ENCODE data around the gene COX14. TPM values are rescaled to one million over a fixed set of nuclear protein-coding genes. Genes with fewer than 3 reads are reported as not detected.
A peak's percentile ranks its signal among the peaks of the same experiment; 100 is the strongest.

Gene COX14
- total and polyA plus RNA-seq, 10 of the 15 experiments (the other 5 are each of a cell fraction or from before 2014, with no cell fraction given): 44.6 to 361 (median 120) TPM

DNA sequence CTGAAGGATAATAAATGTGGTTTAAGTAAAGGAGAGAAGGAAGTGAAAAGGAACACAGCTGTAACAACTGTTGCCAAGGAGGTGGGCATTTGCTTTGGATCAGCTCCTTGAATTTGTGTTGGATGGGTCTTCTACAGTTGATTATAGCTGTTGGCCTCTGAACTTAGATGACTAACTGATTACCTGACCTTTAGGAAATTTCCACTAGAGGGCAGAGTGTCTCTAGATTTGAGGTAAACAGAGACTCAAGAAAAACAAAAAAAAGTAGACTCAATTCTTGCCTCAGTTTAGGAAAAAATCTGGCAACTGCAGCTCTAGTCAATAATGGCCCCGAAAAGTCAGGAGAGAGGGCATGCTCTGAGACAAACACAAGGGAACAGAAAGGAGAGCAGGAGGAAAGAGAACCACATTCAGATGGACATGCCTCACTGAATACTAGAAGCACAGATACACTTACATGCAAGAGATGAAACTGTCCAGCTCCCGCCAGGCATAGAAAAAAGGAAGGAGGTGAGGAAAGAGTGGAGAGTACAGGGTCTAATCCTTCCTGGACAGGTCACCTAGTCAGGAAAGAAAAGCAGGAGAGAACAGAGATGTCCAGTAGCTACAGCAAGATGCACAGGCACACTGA, 20.6 kb downstream of the COX14 start:
- POLR2A ChIA-PET: interaction anchor here (0.6 kb wide), 1 partner anchor 164 kb away, joined by 6 read pairs; no protein-coding TSS in a partner anchor
- Histone ChIP-seq H2AFZ (ENCODE audit: control insufficient read depth, low read depth, low read length) (no peak overlapping the region), H3K4me3 (no peak overlapping the region), H3K36me3 (ENCODE audit: control insufficient read depth in 2 of 2, insufficient read depth in 2 of 2, low read length in 1 of 2) (peaks cover 14 to 29% of the 10 kb centered on the region in 2 experiments), H3K27me3 (replicated peaks in 1 of 2; ENCODE audit: control insufficient read depth in 2 of 2, insufficient read depth in 2 of 2, low read length in 1 of 2) (no peaks in the 10 kb centered on the region), H3K4me1 (ENCODE audit: control insufficient read depth, insufficient read depth, low read length) (no peaks in the 10 kb centered on the region), H3K4me2 (ENCODE audit: control insufficient read depth, insufficient read depth) (no peak overlapping the region), H3K9ac (ENCODE audit: control insufficient read depth, insufficient read depth, low read length) (no peak overlapping the region), H3K9me3 (replicated peaks; ENCODE audit: control insufficient read depth, insufficient read depth, low read length) (no peaks in the 10 kb centered on the region), H3K79me2 (ENCODE audit: control insufficient read depth, insufficient read depth, low read length) (no peaks in the 10 kb centered on the region), H3K27ac (ENCODE audit: control insufficient read depth, insufficient read depth) (no peak overlapping the region), H4K20me1 (ENCODE audit: control insufficient read depth, insufficient read depth) (no peaks in the 10 kb centered on the region)
- CTCF ChIA-PET: interaction anchor here (0.6 to 11.1 kb wide), 26 partner anchors 9 to 505 kb away, joined by 3 to 89 read pairs (median 4); partner anchors contain the start of genes COX14 and SMARCD1
- ATAC-seq (peak; percentile 51), DNase-seq (ENCODE audit: low read depth, low spot score) (no peak), FAIRE-seq (peak; percentile 38)
- SMC1A ChIA-PET (ENCODE audit: uncharacterized antibody, unreplicated experiment): interaction anchor here (0.8 to 1.8 kb wide), 14 partner anchors 17 to 182 kb away, joined by 3 to 10 read pairs (median 4); partner anchors contain the start of genes CERS5 and SMARCD1
- 65% methylated on average over 2 of the region's 2 CpGs for WGBS (ENCODE audit: insufficient coverage, insufficient replicate concordance, low lambda C conversion rate, missing lambda C conversion rate)
- RAD21 ChIA-PET (ENCODE audit: unreplicated experiment): interaction anchor here (0.6 to 2.2 kb wide), 13 partner anchors 17 to 505 kb away, joined by 3 to 9 read pairs (median 3); partner anchors contain the start of gene SMARCD1
- intact Hi-C loops (cut with micrococcal nuclease; ENCODE audit: unreplicated experiment): loop anchor here (1.0 to 2.0 kb wide), 2 partner anchors 42 to 182 kb away; no protein-coding TSS in a partner anchor
- in situ Hi-C loops (cut with MboI): no loop called here
- BruUV-seq (replicated peaks): no TSS peak
- TF ChIP-seq CREM (IDR thresholded peaks at IDR 0.05; ENCODE audit: low read depth): no peak
- TF ChIP-seq, protein P1, sequence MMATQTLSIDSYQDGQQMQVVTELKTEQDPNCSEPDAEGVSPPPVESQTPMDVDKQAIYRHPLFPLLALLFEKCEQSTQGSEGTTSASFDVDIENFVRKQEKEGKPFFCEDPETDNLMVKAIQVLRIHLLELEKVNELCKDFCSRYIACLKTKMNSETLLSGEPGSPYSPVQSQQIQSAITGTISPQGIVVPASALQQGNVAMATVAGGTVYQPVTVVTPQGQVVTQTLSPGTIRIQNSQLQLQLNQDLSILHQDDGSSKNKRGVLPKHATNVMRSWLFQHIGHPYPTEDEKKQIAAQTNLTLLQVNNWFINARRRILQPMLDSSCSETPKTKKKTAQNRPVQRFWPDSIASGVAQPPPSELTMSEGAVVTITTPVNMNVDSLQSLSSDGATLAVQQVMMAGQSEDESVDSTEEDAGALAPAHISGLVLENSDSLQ (IDR thresholded peaks at IDR 0.05): no peak
- TF ChIP-seq KLF5 (IDR thresholded peaks at IDR 0.05; ENCODE audit: partially characterized antibody): no peak
- peak; percentile 39; the same call in 1 of the 2 replicates for TF ChIP-seq SMC3 (IDR thresholded peaks at IDR 0.05; ENCODE audit: borderline replicate concordance, low read length)
- TF ChIP-seq RELA (IDR thresholded peaks at IDR 0.05; ENCODE audit: borderline replicate concordance, partially characterized antibody): no peak
- TF ChIP-seq STAT3 (IDR thresholded peaks at IDR 0.05; ENCODE audit: low read depth, low read length): no peak
- TF ChIP-seq, protein P2, sequence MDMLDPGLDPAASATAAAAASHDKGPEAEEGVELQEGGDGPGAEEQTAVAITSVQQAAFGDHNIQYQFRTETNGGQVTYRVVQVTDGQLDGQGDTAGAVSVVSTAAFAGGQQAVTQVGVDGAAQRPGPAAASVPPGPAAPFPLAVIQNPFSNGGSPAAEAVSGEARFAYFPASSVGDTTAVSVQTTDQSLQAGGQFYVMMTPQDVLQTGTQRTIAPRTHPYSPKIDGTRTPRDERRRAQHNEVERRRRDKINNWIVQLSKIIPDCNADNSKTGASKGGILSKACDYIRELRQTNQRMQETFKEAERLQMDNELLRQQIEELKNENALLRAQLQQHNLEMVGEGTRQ (IDR thresholded peaks at IDR 0.05; ENCODE audit: borderline replicate concordance, low read depth, low read length): no peak
- no peak for TF ChIP-seq DPF2 (IDR thresholded peaks at IDR 0.05)
- no peak for TF ChIP-seq JUNB (IDR thresholded peaks at IDR 0.05)
- no peak for TF ChIP-seq CBX3 (IDR thresholded peaks at IDR 0.05; ENCODE audit: borderline replicate concordance, low read depth)
- TF ChIP-seq, protein P3, sequence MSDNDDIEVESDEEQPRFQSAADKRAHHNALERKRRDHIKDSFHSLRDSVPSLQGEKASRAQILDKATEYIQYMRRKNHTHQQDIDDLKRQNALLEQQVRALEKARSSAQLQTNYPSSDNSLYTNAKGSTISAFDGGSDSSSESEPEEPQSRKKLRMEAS (IDR thresholded peaks at IDR 0.05; ENCODE audit: low read depth, low read length): no peak
- TF ChIP-seq IKZF1 (conservative IDR thresholded peaks at IDR 0.05): no peak
- no peak for TF ChIP-seq ETV6 (conservative IDR thresholded peaks at IDR 0.05 in 1 of 2, IDR thresholded peaks at IDR 0.05 in 1 of 2; ENCODE audit: borderline replicate concordance in 1 of 2, low read depth in 1 of 2)
- no peak for TF ChIP-seq ASH2L (IDR thresholded peaks at IDR 0.05; ENCODE audit: borderline replicate concordance, low read depth)
- TF ChIP-seq CTCF (IDR thresholded peaks at IDR 0.05 in 2 of 3, conservative IDR thresholded peaks at IDR 0.05 in 1 of 3; ENCODE audit: control insufficient read depth in 2 of 3, extremely low read depth in 1 of 3, insufficient read depth in 1 of 3, low read depth in 3 of 3, low read length in 3 of 3): peak; percentile 37 to 47 (median 46); a peak in 4 of 6 replicates
- TF ChIP-seq NFYB (IDR thresholded peaks at IDR 0.05; ENCODE audit: insufficient read depth, low read depth, low read length): no peak
- no peak for TF ChIP-seq JUND (IDR thresholded peaks at IDR 0.05; ENCODE audit: low read depth, low read length)
